ENCODE measurements around the gene CACNG4.

The CACNG4 gene

GRCh38 chr17:66976781-66977201 is 12.3 kb downstream of the CACNG4 start:
- Histone ChIP-seq H2AFZ (ENCODE audit: low read depth, low read length) (no peak overlapping the region), H3K4me1 (ENCODE audit: insufficient read depth, low read length) (no peaks in the 10 kb centered on the region)
- no peak for ATAC-seq (ENCODE audit: insufficient read depth, low read depth)

DNA sequence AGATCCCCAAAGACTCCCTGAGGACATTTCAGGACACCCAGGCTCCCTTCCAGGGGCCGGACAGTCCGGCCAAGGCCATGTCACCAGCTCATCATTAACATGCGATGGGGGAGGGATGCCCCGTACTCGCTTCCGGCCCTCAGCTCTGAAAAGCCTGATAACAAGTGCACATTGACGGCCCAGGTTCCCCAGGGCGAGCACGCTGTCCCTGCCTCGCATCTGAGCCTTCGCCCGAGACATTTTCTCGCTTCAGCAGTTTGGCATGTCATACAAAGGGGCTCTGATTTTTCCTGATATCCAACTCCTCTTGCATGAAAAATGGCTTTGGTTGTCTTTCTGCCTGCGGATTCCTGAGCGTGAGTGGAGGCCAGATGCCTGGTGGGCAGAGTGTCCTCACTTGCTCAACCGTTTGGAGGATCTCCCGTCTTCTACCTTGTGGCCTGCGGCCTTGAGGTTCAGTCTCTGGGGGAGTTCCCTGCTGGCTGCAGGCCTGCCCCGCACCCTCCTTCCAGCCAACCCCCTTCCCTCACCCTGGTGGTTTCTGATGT is 14.1 kb downstream of the CACNG4 start:
- Histone ChIP-seq H3K27me3 (ENCODE audit: insufficient read depth, low read length, poor library complexity) (peaks cover 14% of the 10 kb centered on the region), H3K36me3 (ENCODE audit: insufficient read depth, low read length) (no peaks in the 10 kb centered on the region), H3K9ac (ENCODE audit: low read depth, low read length) (no peak overlapping the region), H3K79me2 (ENCODE audit: insufficient read depth, low read length) (no peaks in the 10 kb centered on the region), H2AFZ (ENCODE audit: low read depth, low read length) (no peak overlapping the region), H3K4me1 (ENCODE audit: insufficient read depth, low read length) (no peaks in the 10 kb centered on the region), H3K9me3 (ENCODE audit: insufficient read depth, low read length, severe bottlenecking) (no peaks in the 10 kb centered on the region), H3K4me2 (ENCODE audit: insufficient read depth, low read length) (no peak overlapping the region), H3K4me3 (ENCODE audit: low read depth in 1 of 2, low read length in 2 of 2) (no peak overlapping the region), H4K20me1 (ENCODE audit: insufficient read depth, low read length) (0 out of 2 replicates have a peak, but pooled peaks cover 3% of the 10 kb centered on the region), H3K27ac (ENCODE audit: low read length) (no peak overlapping the region)
- DNase-seq (no peak), ATAC-seq (ENCODE audit: insufficient read depth, low read depth) (no peak)
- TF ChIP-seq EZH2 (IDR thresholded peaks at IDR 0.05; ENCODE audit: borderline replicate concordance, low read depth, low read length, severe bottlenecking) (no peak), CTCF (IDR thresholded peaks at IDR 0.05; ENCODE audit: borderline replicate concordance, extremely low read depth, low read length, poor library complexity, severe bottlenecking) (no peak)

More at GRCh38 chr17:66976781-66977201, 12.3 kb downstream of the CACNG4 start:
- no peak for DNase-seq
- no peaks in the 10 kb centered on the region for H3K9me3 ChIP-seq (ENCODE audit: insufficient read depth, low read length, severe bottlenecking)
- H3K27ac ChIP-seq (ENCODE audit: low read length): no peak overlapping the region
- H3K4me3 ChIP-seq (ENCODE audit: low read depth in 1 of 2, low read length in 2 of 2): no peak overlapping the region
- no peaks in the 10 kb centered on the region for H3K79me2 ChIP-seq (ENCODE audit: insufficient read depth, low read length)
- H3K36me3 ChIP-seq (ENCODE audit: insufficient read depth, low read length): no peaks in the 10 kb centered on the region
- no peak overlapping the region for H3K4me2 ChIP-seq (ENCODE audit: insufficient read depth, low read length)
- H4K20me1 ChIP-seq (ENCODE audit: insufficient read depth, low read length): 0 out of 2 replicates have a peak, but pooled peaks cover 3% of the 10 kb centered on the region
- H3K9ac ChIP-seq (ENCODE audit: low read depth, low read length): no peak overlapping the region
- peaks cover 14% of the 10 kb centered on the region for H3K27me3 ChIP-seq (ENCODE audit: insufficient read depth, low read length, poor library complexity)
- no peak for TF ChIP-seq CTCF (IDR thresholded peaks at IDR 0.05; ENCODE audit: borderline replicate concordance, extremely low read depth, low read length, poor library complexity, severe bottlenecking)
- no peak for TF ChIP-seq EZH2 (IDR thresholded peaks at IDR 0.05; ENCODE audit: borderline replicate concordance, low read depth, low read length, severe bottlenecking)

- no peak overlapping the region for H3K27ac ChIP-seq (ENCODE audit: low read length)
- H3K27me3 ChIP-seq (ENCODE audit: insufficient read depth, low read length, poor library complexity): peaks cover 17% of the 10 kb centered on the region
- DNase-seq (no peak), ATAC-seq (ENCODE audit: insufficient read depth, low read depth) (no peak)
- TF ChIP-seq CTCF (IDR thresholded peaks at IDR 0.05; ENCODE audit: borderline replicate concordance, extremely low read depth, low read length, poor library complexity, severe bottlenecking) (no peak), EZH2 (IDR thresholded peaks at IDR 0.05; ENCODE audit: borderline replicate concordance, low read depth, low read length, severe bottlenecking) (no peak)
- H3K79me2 ChIP-seq (ENCODE audit: insufficient read depth, low read length): no peaks in the 10 kb centered on the region
- H2AFZ ChIP-seq (ENCODE audit: low read depth, low read length): no peak overlapping the region
- no peak overlapping the region for H3K4me3 ChIP-seq (ENCODE audit: low read depth in 1 of 2, low read length in 2 of 2)
- H3K4me2 ChIP-seq (ENCODE audit: insufficient read depth, low read length): no peak overlapping the region
- H3K9ac ChIP-seq (ENCODE audit: low read depth, low read length): no peak overlapping the region
- H4K20me1 ChIP-seq (ENCODE audit: insufficient read depth, low read length): 0 out of 2 replicates have a peak, but pooled peaks cover 3% of the 10 kb centered on the region
- H3K9me3 ChIP-seq (ENCODE audit: insufficient read depth, low read length, severe bottlenecking): no peaks in the 10 kb centered on the region
- H3K36me3 ChIP-seq (ENCODE audit: insufficient read depth, low read length): no peaks in the 10 kb centered on the region
- H3K4me1 ChIP-seq (ENCODE audit: insufficient read depth, low read length): no peaks in the 10 kb centered on the region
These were observed 16.4 kb downstream of the CACNG4 start for GRCh38 chr17:66980896-66981295.

Measured in DND-41 (cell line).